ENCODE measurements around the gene NUDT4B.
"Not testable (repeated sequence)": the region's sequence is repeated elsewhere in the genome, so short reads cannot be mapped to it uniquely, and the experiment has no call there.

- not testable (repeated sequence) for TF ChIP-seq CTCF (conservative IDR thresholded peaks at IDR 0.05; ENCODE audit: low read length); EZH2phosphoT487 (IDR thresholded peaks at IDR 0.05; ENCODE audit: borderline replicate concordance, low read depth, low read length)
Measured at GRCh38 chr1:148708779-148709333, 39.7 kb upstream of the NUDT4B start.

All from OCI-LY7 (cell line).